Measurements from ENCODE around the gene SNTG2.

The SNTG2 gene

GRCh38 chr2:990970-991369, 40.3 kb downstream of the SNTG2 start:
- no peak for ATAC-seq
- peak; percentile 54; the same call in 1 of the 2 replicates for TF ChIP-seq TCF4 (CRISPR knock-in tag; IDR thresholded peaks at IDR 0.05; ENCODE audit: borderline replicate concordance)
- TF ChIP-seq PPARA (CRISPR knock-in tag; IDR thresholded peaks at IDR 0.05; ENCODE audit: borderline replicate concordance) = no peak
- no peak for TF ChIP-seq CREB5 (CRISPR knock-in tag; IDR thresholded peaks at IDR 0.05; ENCODE audit: low read depth)
- TF ChIP-seq ISL1 (CRISPR knock-in tag; IDR thresholded peaks at IDR 0.05) = no peak

- ATAC-seq = no peak
- TF ChIP-seq SNAI2 (CRISPR knock-in tag; IDR thresholded peaks at IDR 0.05) (no peak), GLIS3 (CRISPR knock-in tag; IDR thresholded peaks at IDR 0.05) (no peak), PPARA (CRISPR knock-in tag; IDR thresholded peaks at IDR 0.05; ENCODE audit: borderline replicate concordance) (no peak), ARNTL (CRISPR knock-in tag; IDR thresholded peaks at IDR 0.05; ENCODE audit: borderline replicate concordance, low read depth) (no peak)
Observed at GRCh38 chr2:1002350-1002749, 51.7 kb downstream of the SNTG2 start.

- no peak for TF ChIP-seq CREB5 (CRISPR knock-in tag; IDR thresholded peaks at IDR 0.05; ENCODE audit: low read depth)
- TF ChIP-seq TCF4 (CRISPR knock-in tag; IDR thresholded peaks at IDR 0.05; ENCODE audit: borderline replicate concordance) = peak; percentile 46; the same call in 1 of the 2 replicates
- ATAC-seq = no peak
Observed at GRCh38 chr2:1004398-1004797, 53.7 kb downstream of the SNTG2 start.

DNA sequence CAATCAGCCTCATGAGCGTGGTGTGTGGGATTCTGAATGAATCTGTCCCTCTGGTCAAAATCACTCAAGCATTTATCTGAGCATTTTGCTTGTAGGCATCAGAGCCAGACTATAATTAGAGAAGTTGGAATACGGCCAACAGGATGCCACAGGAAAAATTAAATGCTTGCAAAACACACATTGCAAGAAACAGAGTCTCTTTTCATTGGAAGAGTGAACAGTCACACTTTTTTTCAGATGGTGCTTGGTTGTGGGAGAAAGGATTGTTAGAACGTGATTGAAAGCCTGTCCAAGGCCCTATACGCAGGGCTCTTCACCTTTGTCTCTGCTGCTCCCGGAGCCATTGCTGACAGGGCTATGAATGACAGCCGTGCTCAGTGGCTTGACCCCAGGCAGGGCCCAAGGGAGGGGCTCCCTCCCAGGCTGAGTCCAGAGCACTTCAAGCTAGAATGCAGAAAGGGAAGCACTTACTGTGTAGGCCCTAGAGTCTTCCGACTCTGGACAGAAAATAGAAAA, 59.8 kb downstream of the SNTG2 start:
- ATAC-seq = no peak
- TF ChIP-seq, protein P1, sequence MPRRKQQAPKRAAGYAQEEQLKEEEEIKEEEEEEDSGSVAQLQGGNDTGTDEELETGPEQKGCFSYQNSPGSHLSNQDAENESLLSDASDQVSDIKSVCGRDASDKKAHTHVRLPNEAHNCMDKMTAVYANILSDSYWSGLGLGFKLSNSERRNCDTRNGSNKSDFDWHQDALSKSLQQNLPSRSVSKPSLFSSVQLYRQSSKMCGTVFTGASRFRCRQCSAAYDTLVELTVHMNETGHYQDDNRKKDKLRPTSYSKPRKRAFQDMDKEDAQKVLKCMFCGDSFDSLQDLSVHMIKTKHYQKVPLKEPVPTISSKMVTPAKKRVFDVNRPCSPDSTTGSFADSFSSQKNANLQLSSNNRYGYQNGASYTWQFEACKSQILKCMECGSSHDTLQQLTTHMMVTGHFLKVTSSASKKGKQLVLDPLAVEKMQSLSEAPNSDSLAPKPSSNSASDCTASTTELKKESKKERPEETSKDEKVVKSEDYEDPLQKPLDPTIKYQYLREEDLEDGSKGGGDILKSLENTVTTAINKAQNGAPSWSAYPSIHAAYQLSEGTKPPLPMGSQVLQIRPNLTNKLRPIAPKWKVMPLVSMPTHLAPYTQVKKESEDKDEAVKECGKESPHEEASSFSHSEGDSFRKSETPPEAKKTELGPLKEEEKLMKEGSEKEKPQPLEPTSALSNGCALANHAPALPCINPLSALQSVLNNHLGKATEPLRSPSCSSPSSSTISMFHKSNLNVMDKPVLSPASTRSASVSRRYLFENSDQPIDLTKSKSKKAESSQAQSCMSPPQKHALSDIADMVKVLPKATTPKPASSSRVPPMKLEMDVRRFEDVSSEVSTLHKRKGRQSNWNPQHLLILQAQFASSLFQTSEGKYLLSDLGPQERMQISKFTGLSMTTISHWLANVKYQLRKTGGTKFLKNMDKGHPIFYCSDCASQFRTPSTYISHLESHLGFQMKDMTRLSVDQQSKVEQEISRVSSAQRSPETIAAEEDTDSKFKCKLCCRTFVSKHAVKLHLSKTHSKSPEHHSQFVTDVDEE (CRISPR knock-in tag; IDR thresholded peaks at IDR 0.05) = 0 out of 2 replicates have a peak, but pooled peaks have one; percentile 44
- TF ChIP-seq SNAI2 (CRISPR knock-in tag; IDR thresholded peaks at IDR 0.05) (no peak), TCF4 (CRISPR knock-in tag; IDR thresholded peaks at IDR 0.05; ENCODE audit: borderline replicate concordance) (peak; percentile 48; the same call in 1 of the 2 replicates)

DNA sequence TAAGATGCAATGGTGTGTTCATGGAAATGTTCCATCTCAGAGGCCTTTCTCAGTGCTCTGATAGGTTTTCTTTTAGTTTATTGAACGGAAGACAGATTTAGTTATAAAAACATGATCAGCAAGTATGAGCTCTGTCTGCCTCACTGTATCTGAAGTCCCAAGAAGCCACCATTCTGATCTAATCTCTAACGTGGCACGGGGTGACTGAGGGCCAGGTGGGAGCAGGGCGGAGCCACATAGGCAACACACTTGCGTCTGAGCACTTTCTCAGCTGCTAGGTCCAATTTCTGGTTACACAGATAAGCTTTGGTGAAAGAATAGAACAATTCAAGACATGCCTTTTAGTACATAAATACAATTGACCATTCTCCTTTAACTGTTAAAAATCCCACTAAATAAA, 60.4 kb downstream of the SNTG2 start:
- no peak for TF ChIP-seq OSR1 (CRISPR knock-in tag; IDR thresholded peaks at IDR 0.05)
- no peak for TF ChIP-seq CREB5 (CRISPR knock-in tag; IDR thresholded peaks at IDR 0.05; ENCODE audit: low read depth)
- TF ChIP-seq, protein P1 (CRISPR knock-in tag; IDR thresholded peaks at IDR 0.05) = no peak
- no peak for TF ChIP-seq ZNF8 (CRISPR knock-in tag; IDR thresholded peaks at IDR 0.05)
- no peak for TF ChIP-seq POU6F1 (CRISPR knock-in tag; IDR thresholded peaks at IDR 0.05; ENCODE audit: borderline replicate concordance, low read depth)
- no peak for TF ChIP-seq CSRNP3 (CRISPR knock-in tag; IDR thresholded peaks at IDR 0.05)
- no peak for TF ChIP-seq ZFP30 (CRISPR knock-in tag; IDR thresholded peaks at IDR 0.05)
- no peak for TF ChIP-seq RARB (CRISPR knock-in tag; IDR thresholded peaks at IDR 0.05)
- no peak for TF ChIP-seq TCF4 (CRISPR knock-in tag; IDR thresholded peaks at IDR 0.05; ENCODE audit: borderline replicate concordance)
- no peak for TF ChIP-seq GLIS3 (CRISPR knock-in tag; IDR thresholded peaks at IDR 0.05)
- no peak for TF ChIP-seq CSDC2 (CRISPR knock-in tag; IDR thresholded peaks at IDR 0.05)
- no peak for TF ChIP-seq PATZ1 (CRISPR knock-in tag; IDR thresholded peaks at IDR 0.05; ENCODE audit: borderline replicate concordance)
- no peak for TF ChIP-seq PPARA (CRISPR knock-in tag; IDR thresholded peaks at IDR 0.05; ENCODE audit: borderline replicate concordance)
- TF ChIP-seq ZNF70 (CRISPR knock-in tag; IDR thresholded peaks at IDR 0.05) = no peak
- no peak for ATAC-seq
